HCT116 (cell line): Measurements from ENCODE around the gene SLC35F1. TPM values are rescaled to one million over a fixed set of nuclear protein-coding genes. Genes with fewer than 3 reads are reported as not detected.

ENCODE experiments used
- ATAC-seq: fragments of 200-7000 bp; cut with Tn5 transposase; 2 replicates; pipeline ENCODE4 v1.9.1; 2020; ENCODE audit warnings: mild to moderate bottlenecking, moderate library complexity
- BruUV-seq: library from RNA; stranded (reverse); fragments of 400-500 nt; replicated peaks from 2 replicates; lab custom pipeline; 2021; lab: Mats Ljungman, UMichigan
- CTCF ChIA-PET: fragments of 300-600 bp; sonication (Branson Sonifier 250); formaldehyde crosslinking; loops from one replicate; lab custom pipeline; 2021; ENCODE audit warnings: antibody characterized with exemption; lab: Charles Lee
- POLR2A ChIA-PET: fragments of 300-600, 350-600 bp; sonication (Branson Sonifier 250); formaldehyde crosslinking; loops from one replicate; lab custom pipeline; 2021; ENCODE audit warnings: antibody characterized with exemption; lab: Charles Lee
- RAD21 ChIA-PET, 2 experiments: fragments of 300-600 bp; sonication (Branson Sonifier 250); formaldehyde crosslinking; loops; one replicate each; lab custom pipeline; 2023; ENCODE audit warnings: low total read pairs in 2 of 2; ENCODE audit not compliant: uncharacterized antibody in 2 of 2, unreplicated experiment in 2 of 2, low non-redundant PET in 1 of 2; lab: Charles Lee
- DNase-seq: peaks from one replicate; pipeline ENCODE4 v3.0.0-alpha.2; 2010; ENCODE audit warnings: low read depth, low spot score
- H2AFZ ChIP-seq: fragments of 200-600 bp; shearing (Covaris generic), sonication (generic); 2 replicates; pipeline ENCODE4 v1.6.1; 2017; ENCODE audit warnings: low read depth, mixed run types, mixed read lengths, antibody characterized with exemption, low read length; ENCODE audit not compliant: poor library complexity, severe bottlenecking
- H3K27ac ChIP-seq: 2 replicates; pipeline ENCODE4 v1.5.1; 2012; ENCODE audit warnings: low read depth, low read length
- H3K27me3 ChIP-seq: fragments of 200-600 bp; sonication (generic); 2 replicates; pipeline ENCODE4 v1.6.1; 2016; ENCODE audit warnings: mixed run types, low read length, mixed read lengths; ENCODE audit not compliant: insufficient read depth
- H3K36me3 ChIP-seq, 2 experiments: fragments of 200-500 bp in 1 of 2; fragments of 200-600 bp in 1 of 2; sonication (Bioruptor generic) in 1 of 2; sonication (generic) in 1 of 2; 2 replicates each; pipeline versions ENCODE4 v1.5.1 to v1.6.1; 2014 to 2016; ENCODE audit warnings: low read length in 2 of 2, inconsistent platforms in 1 of 2, mixed read lengths in 1 of 2, mixed run types in 1 of 2; ENCODE audit not compliant: insufficient read depth in 2 of 2, control insufficient read depth in 1 of 2
- H3K4me1 ChIP-seq, 2 experiments: fragments of 200-600 bp in 1 of 2; sonication (generic) in 1 of 2; 2 replicates each; pipeline versions ENCODE4 v1.5.1 to v1.6.1; 2012 to 2017; ENCODE audit warnings: low read length in 2 of 2, inconsistent platforms in 1 of 2, mild to moderate bottlenecking in 1 of 2, mixed read lengths in 1 of 2, mixed run types in 1 of 2, moderate library complexity in 1 of 2; ENCODE audit not compliant: insufficient read depth in 2 of 2, control insufficient read depth in 1 of 2
- H3K4me2 ChIP-seq: fragments of 200-600 bp; sonication (generic); 2 replicates; pipeline ENCODE4 v1.6.1; 2017; ENCODE audit warnings: mixed run types, low read length, mixed read lengths
- H3K4me3 ChIP-seq, 2 experiments: fragments of 200-600 bp in 1 of 2; sonication (generic) in 1 of 2; replicated peaks in 1 of 2; 2 replicates each; pipeline ENCODE4 v1.5.1; 2011 to 2016; ENCODE audit warnings: low read length in 2 of 2, control low read depth in 1 of 2, low read depth in 1 of 2, mild to moderate bottlenecking in 1 of 2, mixed read lengths in 1 of 2, mixed run types in 1 of 2
- H3K79me2 ChIP-seq: fragments of 200-600 bp; sonication (generic); 2 replicates; pipeline ENCODE4 v1.6.1; 2017; ENCODE audit warnings: mild to moderate bottlenecking, mixed run types, low read length, moderate library complexity, mixed read lengths; ENCODE audit not compliant: insufficient read depth
- H3K9ac ChIP-seq: fragments of 200-600 bp; sonication (generic); 2 replicates; pipeline ENCODE4 v1.6.1; 2016; ENCODE audit warnings: low read length, mixed read lengths
- H3K9me2 ChIP-seq: fragments of 200-600 bp; sonication (generic), shearing (Covaris generic); 2 replicates; pipeline ENCODE4 v1.6.1; 2017; ENCODE audit warnings: mixed run types, mild to moderate bottlenecking, moderate library complexity; ENCODE audit not compliant: insufficient read depth
- H3K9me3 ChIP-seq, 2 experiments: fragments of 200-500 bp in 1 of 2; fragments of 200-600 bp in 1 of 2; sonication (Bioruptor generic) in 1 of 2; sonication (generic) in 1 of 2; 2 replicates each; pipeline ENCODE4 v1.6.1; 2014 to 2017; ENCODE audit warnings: low read length in 2 of 2, mixed read lengths in 2 of 2, inconsistent platforms in 1 of 2, low read depth in 1 of 2, mild to moderate bottlenecking in 1 of 2, mixed run types in 1 of 2, moderate library complexity in 1 of 2; ENCODE audit not compliant: control insufficient read depth in 1 of 2, insufficient read depth in 1 of 2
- H4K20me1 ChIP-seq: fragments of 200-600 bp; sonication (generic), shearing (Covaris generic); 2 replicates; pipeline ENCODE4 v1.6.1; 2017; ENCODE audit warnings: mixed run types, mild to moderate bottlenecking, moderate library complexity; ENCODE audit not compliant: insufficient read depth
- CEBPB ChIP-seq: IDR thresholded peaks from 2 replicates; pipeline ENCODE4 v1.6.1; 2012; ENCODE audit warnings: low read depth
- EGR1 ChIP-seq: IDR thresholded peaks from 2 replicates; pipeline ENCODE4 v1.6.1; 2012; ENCODE audit warnings: low read depth
- EZH2 ChIP-seq: fragments of 200-600 bp; sonication (generic); IDR thresholded peaks from 2 replicates; pipeline ENCODE4 v1.6.1; 2017; ENCODE audit warnings: antibody characterized with exemption, mixed run types
- EZH2phosphoT487 ChIP-seq: fragments of 200-600 bp; IDR thresholded peaks from 2 replicates; pipeline ENCODE4 v1.6.1; 2018; ENCODE audit warnings: antibody characterized with exemption, borderline replicate concordance
- RAD21 ChIP-seq: IDR thresholded peaks from 2 replicates; pipeline ENCODE4 v1.6.1; 2012; ENCODE audit warnings: low read depth, mild to moderate bottlenecking
- SRF ChIP-seq: IDR thresholded peaks from 2 replicates; pipeline ENCODE4 v1.6.1; 2012; ENCODE audit warnings: low read depth
- YY1 ChIP-seq: IDR thresholded peaks from 2 replicates; pipeline ENCODE4 v1.6.1; 2011; ENCODE audit warnings: low read length, low read depth, moderate library complexity, mild to moderate bottlenecking; ENCODE audit not compliant: insufficient replicate concordance; ENCODE audit errors: extremely low read depth
- ZFX ChIP-seq: fragments of 450-650 bp; IDR thresholded peaks from 2 replicates; pipeline ENCODE4 v1.6.1; 2017
- ZNF274 ChIP-seq: fragments of 200-500 bp; sonication (Bioruptor generic); IDR thresholded peaks from 2 replicates; pipeline ENCODE4 v1.6.1; 2014; ENCODE audit warnings: mild to moderate bottlenecking, low read depth, low read length, inconsistent platforms
- intact Hi-C: fragments of 100-400 bp; cut with micrococcal nuclease; formaldehyde crosslinking; loops from 2 replicates; pipeline ENCODE4 v1.10.0; 2022
- total RNA-seq: library from RNA; stranded (reverse); gene quantifications from one replicate; pipeline ENCODE4 v1.2.1, GENCODE V29; 2021; ENCODE audit not compliant: unreplicated experiment
- TF ChIP-seq, protein P1 (sequence below): IDR thresholded peaks from 2 replicates; pipeline ENCODE4 v1.6.1; 2012

The SLC35F1 gene
- total RNA-seq, 1 experiment from 2014 or later = 0.07 TPM

DNA sequence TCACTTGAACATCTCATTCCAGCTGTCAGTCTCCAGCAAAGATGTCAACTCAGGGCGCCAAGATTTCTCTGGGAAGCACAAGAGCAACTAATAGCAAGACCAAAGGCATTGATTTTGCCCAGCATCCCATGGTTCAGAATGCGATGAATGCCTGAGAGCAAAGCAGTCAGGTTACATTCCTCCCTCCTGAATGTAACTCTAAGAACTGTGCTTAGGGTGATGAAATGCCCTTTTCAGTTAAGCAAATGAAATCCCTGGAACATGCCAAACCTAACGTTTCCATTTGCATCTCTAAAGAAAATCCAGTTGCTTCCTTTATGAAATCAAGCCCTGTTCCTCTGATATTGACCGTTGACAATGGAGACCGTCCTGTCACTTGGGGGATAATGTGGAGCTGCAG, 417.1 kb downstream of the SLC35F1 start:
- H3K27me3 ChIP-seq = no peaks in the 10 kb centered on the region
- ChIA-PET RAD21 (no interaction called here), POLR2A (no interaction called here), CTCF (no interaction called here)
- no peak overlapping the region for H3K27ac ChIP-seq
- DNase-seq (no peak), ATAC-seq (no peak)
- no peak overlapping the region for H3K9ac ChIP-seq
- no peaks in the 10 kb centered on the region for H3K9me3 ChIP-seq
- no peaks in the 10 kb centered on the region for H3K4me1 ChIP-seq
- H3K4me3 ChIP-seq = no peak overlapping the region
- H3K4me2 ChIP-seq = no peak overlapping the region
- H4K20me1 ChIP-seq = no peaks in the 10 kb centered on the region
- H3K79me2 ChIP-seq = no peaks in the 10 kb centered on the region
- H3K9me2 ChIP-seq = no peaks in the 10 kb centered on the region
- no peak overlapping the region for H2AFZ ChIP-seq
- intact Hi-C loops = no loop called here
- no TSS peak for BruUV-seq
- TF ChIP-seq EZH2phosphoT487 = no peak
- TF ChIP-seq ZNF274 = no peak
- H3K36me3 ChIP-seq = no peaks in the 10 kb centered on the region

DNA sequence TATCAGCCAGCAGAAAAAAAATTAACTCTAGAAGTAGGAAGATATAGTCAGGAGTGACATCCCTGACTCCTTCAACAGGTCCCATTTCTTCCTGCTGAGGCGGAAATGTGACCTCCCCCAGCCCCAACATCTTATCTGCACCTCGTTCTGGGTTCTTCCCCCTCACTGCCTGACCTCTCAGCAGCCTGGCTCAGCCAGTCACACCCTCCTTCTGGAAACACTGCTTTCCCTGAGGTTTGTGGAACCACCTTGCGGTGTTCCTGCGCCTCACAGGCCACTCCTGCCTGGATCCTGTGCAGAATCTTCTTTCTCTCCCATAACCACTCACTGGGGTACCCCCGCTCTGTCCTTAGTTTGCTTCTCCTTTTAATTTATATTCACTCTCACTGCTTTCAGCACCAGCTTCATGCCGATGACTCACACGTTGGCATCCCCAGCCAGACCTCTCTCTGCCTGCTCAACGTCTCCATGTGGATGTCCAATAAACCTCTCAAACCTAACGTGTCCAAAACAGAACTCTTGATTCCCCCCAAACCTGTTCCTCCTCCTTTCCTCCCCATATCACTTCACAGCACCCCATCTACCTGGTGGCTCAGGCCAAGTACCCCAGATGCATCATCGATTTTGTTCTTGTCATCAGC, 418.3 kb downstream of the SLC35F1 start:
- DNase-seq = no peak
- H3K27me3 ChIP-seq = no peaks in the 10 kb centered on the region
- ChIA-PET CTCF (no interaction called here), POLR2A (no interaction called here), RAD21 (no interaction called here)
- BruUV-seq = no TSS peak
- no peak overlapping the region for H3K4me2 ChIP-seq
- intact Hi-C loops = no loop called here
- TF ChIP-seq RAD21 (no peak), CEBPB (no peak), EZH2phosphoT487 (no peak), SRF (no peak), ZFX (no peak), ZNF274 (no peak), EGR1 (no peak), EZH2 (no peak), YY1 (no peak)
- TF ChIP-seq, protein P1, sequence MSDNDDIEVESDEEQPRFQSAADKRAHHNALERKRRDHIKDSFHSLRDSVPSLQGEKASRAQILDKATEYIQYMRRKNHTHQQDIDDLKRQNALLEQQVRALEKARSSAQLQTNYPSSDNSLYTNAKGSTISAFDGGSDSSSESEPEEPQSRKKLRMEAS = no peak
- H3K9me3 ChIP-seq = no peaks in the 10 kb centered on the region
- no peak overlapping the region for H2AFZ ChIP-seq
- no peaks in the 10 kb centered on the region for H3K79me2 ChIP-seq
- H3K4me3 ChIP-seq = no peak overlapping the region
- H3K9me2 ChIP-seq = no peaks in the 10 kb centered on the region
- H4K20me1 ChIP-seq = no peaks in the 10 kb centered on the region
- no peaks in the 10 kb centered on the region for H3K36me3 ChIP-seq
- no peak for ATAC-seq
- no peak overlapping the region for H3K9ac ChIP-seq
- no peak overlapping the region for H3K27ac ChIP-seq
- no peaks in the 10 kb centered on the region for H3K4me1 ChIP-seq
